HCT116 (cell line): ENCODE results near the gene BAG2. TPM values are rescaled to one million over a fixed set of nuclear protein-coding genes. Genes with fewer than 3 reads are reported as not detected.

ENCODE experiments used
- ATAC-seq: fragments of 200-7000 bp; cut with Tn5 transposase; 2 replicates; pipeline ENCODE4 v1.9.1; 2020; ENCODE audit warnings: mild to moderate bottlenecking, moderate library complexity
- BruUV-seq: library from RNA; stranded (reverse); fragments of 400-500 nt; replicated peaks from 2 replicates; lab custom pipeline; 2021; lab: Mats Ljungman, UMichigan
- CTCF ChIA-PET: fragments of 300-600 bp; sonication (Branson Sonifier 250); formaldehyde crosslinking; loops from one replicate; lab custom pipeline; 2021; ENCODE audit warnings: antibody characterized with exemption; lab: Charles Lee
- POLR2A ChIA-PET: fragments of 300-600, 350-600 bp; sonication (Branson Sonifier 250); formaldehyde crosslinking; loops from one replicate; lab custom pipeline; 2021; ENCODE audit warnings: antibody characterized with exemption; lab: Charles Lee
- RAD21 ChIA-PET, 2 experiments: fragments of 300-600 bp; sonication (Branson Sonifier 250); formaldehyde crosslinking; loops; one replicate each; lab custom pipeline; 2023; ENCODE audit warnings: low total read pairs in 2 of 2; ENCODE audit not compliant: uncharacterized antibody in 2 of 2, unreplicated experiment in 2 of 2, low non-redundant PET in 1 of 2; lab: Charles Lee
- DNase-seq: peaks from one replicate; pipeline ENCODE4 v3.0.0-alpha.2; 2010; ENCODE audit warnings: low read depth, low spot score
- H2AFZ ChIP-seq: fragments of 200-600 bp; shearing (Covaris generic), sonication (generic); 2 replicates; pipeline ENCODE4 v1.6.1; 2017; ENCODE audit warnings: low read depth, mixed run types, mixed read lengths, antibody characterized with exemption, low read length; ENCODE audit not compliant: poor library complexity, severe bottlenecking
- H3K27ac ChIP-seq: 2 replicates; pipeline ENCODE4 v1.5.1; 2012; ENCODE audit warnings: low read depth, low read length
- H3K27me3 ChIP-seq: fragments of 200-600 bp; sonication (generic); 2 replicates; pipeline ENCODE4 v1.6.1; 2016; ENCODE audit warnings: mixed run types, low read length, mixed read lengths; ENCODE audit not compliant: insufficient read depth
- H3K36me3 ChIP-seq, 2 experiments: fragments of 200-500 bp in 1 of 2; fragments of 200-600 bp in 1 of 2; sonication (Bioruptor generic) in 1 of 2; sonication (generic) in 1 of 2; 2 replicates each; pipeline versions ENCODE4 v1.5.1 to v1.6.1; 2014 to 2016; ENCODE audit warnings: low read length in 2 of 2, inconsistent platforms in 1 of 2, mixed read lengths in 1 of 2, mixed run types in 1 of 2; ENCODE audit not compliant: insufficient read depth in 2 of 2, control insufficient read depth in 1 of 2
- H3K4me1 ChIP-seq, 2 experiments: fragments of 200-600 bp in 1 of 2; sonication (generic) in 1 of 2; 2 replicates each; pipeline versions ENCODE4 v1.5.1 to v1.6.1; 2012 to 2017; ENCODE audit warnings: low read length in 2 of 2, inconsistent platforms in 1 of 2, mild to moderate bottlenecking in 1 of 2, mixed read lengths in 1 of 2, mixed run types in 1 of 2, moderate library complexity in 1 of 2; ENCODE audit not compliant: insufficient read depth in 2 of 2, control insufficient read depth in 1 of 2
- H3K4me2 ChIP-seq: fragments of 200-600 bp; sonication (generic); 2 replicates; pipeline ENCODE4 v1.6.1; 2017; ENCODE audit warnings: mixed run types, low read length, mixed read lengths
- H3K4me3 ChIP-seq, 2 experiments: fragments of 200-600 bp in 1 of 2; sonication (generic) in 1 of 2; replicated peaks in 1 of 2; 2 replicates each; pipeline ENCODE4 v1.5.1; 2011 to 2016; ENCODE audit warnings: low read length in 2 of 2, control low read depth in 1 of 2, low read depth in 1 of 2, mild to moderate bottlenecking in 1 of 2, mixed read lengths in 1 of 2, mixed run types in 1 of 2
- H3K79me2 ChIP-seq: fragments of 200-600 bp; sonication (generic); 2 replicates; pipeline ENCODE4 v1.6.1; 2017; ENCODE audit warnings: mild to moderate bottlenecking, mixed run types, low read length, moderate library complexity, mixed read lengths; ENCODE audit not compliant: insufficient read depth
- H3K9ac ChIP-seq: fragments of 200-600 bp; sonication (generic); 2 replicates; pipeline ENCODE4 v1.6.1; 2016; ENCODE audit warnings: low read length, mixed read lengths
- H3K9me2 ChIP-seq: fragments of 200-600 bp; sonication (generic), shearing (Covaris generic); 2 replicates; pipeline ENCODE4 v1.6.1; 2017; ENCODE audit warnings: mixed run types, mild to moderate bottlenecking, moderate library complexity; ENCODE audit not compliant: insufficient read depth
- H3K9me3 ChIP-seq, 2 experiments: fragments of 200-500 bp in 1 of 2; fragments of 200-600 bp in 1 of 2; sonication (Bioruptor generic) in 1 of 2; sonication (generic) in 1 of 2; 2 replicates each; pipeline ENCODE4 v1.6.1; 2014 to 2017; ENCODE audit warnings: low read length in 2 of 2, mixed read lengths in 2 of 2, inconsistent platforms in 1 of 2, low read depth in 1 of 2, mild to moderate bottlenecking in 1 of 2, mixed run types in 1 of 2, moderate library complexity in 1 of 2; ENCODE audit not compliant: control insufficient read depth in 1 of 2, insufficient read depth in 1 of 2
- H4K20me1 ChIP-seq: fragments of 200-600 bp; sonication (generic), shearing (Covaris generic); 2 replicates; pipeline ENCODE4 v1.6.1; 2017; ENCODE audit warnings: mixed run types, mild to moderate bottlenecking, moderate library complexity; ENCODE audit not compliant: insufficient read depth
- CBX3 ChIP-seq: IDR thresholded peaks from 2 replicates; pipeline ENCODE4 v1.6.1; 2012; ENCODE audit warnings: low read depth
- CEBPB ChIP-seq: IDR thresholded peaks from 2 replicates; pipeline ENCODE4 v1.6.1; 2012; ENCODE audit warnings: low read depth
- EGR1 ChIP-seq: IDR thresholded peaks from 2 replicates; pipeline ENCODE4 v1.6.1; 2012; ENCODE audit warnings: low read depth
- EZH2 ChIP-seq: fragments of 200-600 bp; sonication (generic); IDR thresholded peaks from 2 replicates; pipeline ENCODE4 v1.6.1; 2017; ENCODE audit warnings: antibody characterized with exemption, mixed run types
- EZH2phosphoT487 ChIP-seq: fragments of 200-600 bp; IDR thresholded peaks from 2 replicates; pipeline ENCODE4 v1.6.1; 2018; ENCODE audit warnings: antibody characterized with exemption, borderline replicate concordance
- FOSL1 ChIP-seq: IDR thresholded peaks from 2 replicates; pipeline ENCODE4 v1.6.1; 2012; ENCODE audit warnings: low read depth
- JUND ChIP-seq: IDR thresholded peaks from 2 replicates; pipeline ENCODE4 v1.6.1; 2012
- POLR2A ChIP-seq: IDR thresholded peaks from 2 replicates; pipeline ENCODE4 v1.7.0; 2011; ENCODE audit warnings: borderline replicate concordance; ENCODE audit not compliant: insufficient read depth, insufficient read length; ENCODE audit errors: extremely low read depth
- POLR2AphosphoS5 ChIP-seq: IDR thresholded peaks from 2 replicates; pipeline ENCODE4 v1.6.1; 2011; ENCODE audit warnings: mild to moderate bottlenecking, low read depth, low read length, moderate library complexity
- RAD21 ChIP-seq: IDR thresholded peaks from 2 replicates; pipeline ENCODE4 v1.6.1; 2012; ENCODE audit warnings: low read depth, mild to moderate bottlenecking
- SIN3A ChIP-seq: IDR thresholded peaks from 2 replicates; pipeline ENCODE4 v1.6.1; 2012; ENCODE audit warnings: low read depth
- SP1 ChIP-seq: IDR thresholded peaks from 2 replicates; pipeline ENCODE4 v1.6.1; 2012; ENCODE audit warnings: low read depth
- SRF ChIP-seq: IDR thresholded peaks from 2 replicates; pipeline ENCODE4 v1.6.1; 2012; ENCODE audit warnings: low read depth
- TCF7L2 ChIP-seq: IDR thresholded peaks from 2 replicates; pipeline ENCODE4 v1.7.0; 2011; ENCODE audit warnings: borderline replicate concordance, inconsistent platforms; ENCODE audit not compliant: insufficient read depth, insufficient read length; ENCODE audit errors: extremely low read depth
- YY1 ChIP-seq: IDR thresholded peaks from 2 replicates; pipeline ENCODE4 v1.6.1; 2011; ENCODE audit warnings: low read length, low read depth, moderate library complexity, mild to moderate bottlenecking; ENCODE audit not compliant: insufficient replicate concordance; ENCODE audit errors: extremely low read depth
- ZNF274 ChIP-seq: fragments of 200-500 bp; sonication (Bioruptor generic); IDR thresholded peaks from 2 replicates; pipeline ENCODE4 v1.6.1; 2014; ENCODE audit warnings: mild to moderate bottlenecking, low read depth, low read length, inconsistent platforms
- intact Hi-C: fragments of 100-400 bp; cut with micrococcal nuclease; formaldehyde crosslinking; loops from 2 replicates; pipeline ENCODE4 v1.10.0; 2022
- total RNA-seq: library from RNA; stranded (reverse); gene quantifications from one replicate; pipeline ENCODE4 v1.2.1, GENCODE V29; 2021; ENCODE audit not compliant: unreplicated experiment
- TF ChIP-seq, protein P1 (sequence below): IDR thresholded peaks from 2 replicates; pipeline ENCODE4 v1.6.1; 2012; ENCODE audit warnings: low read depth
- TF ChIP-seq, protein P2 (sequence below): IDR thresholded peaks from 2 replicates; pipeline ENCODE4 v1.6.1; 2011; ENCODE audit warnings: mild to moderate bottlenecking, low read length, moderate library complexity; ENCODE audit not compliant: insufficient replicate concordance; ENCODE audit errors: extremely low read depth

Gene BAG2
- total RNA-seq, 1 experiment from 2014 or later: 13.5 TPM

DNA sequence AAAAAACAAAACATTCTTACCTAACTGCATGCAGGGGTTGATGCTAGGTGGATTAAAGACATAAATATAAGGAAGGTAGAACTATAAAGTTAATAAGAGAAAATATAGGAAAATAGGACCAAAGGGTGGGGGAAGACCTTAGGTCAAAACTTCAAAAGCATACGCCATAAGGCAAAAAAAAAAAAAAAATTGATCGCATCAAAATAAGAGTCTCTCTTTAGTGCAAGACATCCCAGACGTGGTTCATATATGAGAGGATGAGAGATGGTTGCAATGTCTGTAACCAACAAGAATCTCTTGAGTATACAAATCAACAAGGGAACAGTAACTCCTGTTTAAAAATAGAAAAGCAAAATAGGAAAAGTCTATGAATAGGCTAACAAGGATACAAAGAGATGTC lies 8.5 kb downstream of the BAG2 start:
- H3K79me2 ChIP-seq: peaks cover 73% of the 10 kb centered on the region

DNA sequence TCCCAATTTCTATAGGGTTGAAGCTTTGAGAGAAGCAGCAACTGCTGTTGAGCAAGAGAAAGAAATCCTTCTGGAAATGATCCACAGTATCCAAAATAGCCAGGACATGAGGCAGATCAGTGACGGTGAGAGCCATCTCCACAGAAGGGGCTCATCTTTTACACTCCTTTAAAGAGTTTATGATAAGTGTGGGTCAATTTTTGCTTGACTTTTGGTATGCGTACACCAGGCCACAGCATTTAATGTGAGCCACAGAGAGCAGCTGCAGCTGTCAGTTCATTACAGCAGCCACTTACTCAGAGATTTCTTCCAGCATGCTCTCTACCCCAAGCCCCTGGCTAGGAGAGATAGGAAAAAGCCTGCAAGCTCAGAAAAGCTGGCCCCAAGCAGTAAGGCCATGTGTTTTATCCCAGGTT lies 9.9 kb downstream of the BAG2 start:
- no peak for ATAC-seq
- BruUV-seq: no TSS peak
- Histone ChIP-seq H3K27ac (no peak overlapping the region), H2AFZ (no peak overlapping the region), H4K20me1 (no peaks in the 10 kb centered on the region; the same call in 1 of the 2 replicates), H3K9me3 (no peaks in the 10 kb centered on the region), H3K79me2 (peaks cover 60% of the 10 kb centered on the region), H3K36me3 (peaks cover 25 to 33% of the 10 kb centered on the region in 2 experiments; a peak in 3 of 4 replicates), H3K27me3 (no peaks in the 10 kb centered on the region), H3K4me2 (no peak overlapping the region), H3K9me2 (no peaks in the 10 kb centered on the region), H3K9ac (no peak overlapping the region), H3K4me3 (no peak overlapping the region), H3K4me1 (no peaks in the 10 kb centered on the region)
- ChIA-PET POLR2A (no interaction called here), CTCF (no interaction called here), RAD21 (no interaction called here)
- DNase-seq: no peak
- intact Hi-C loops: no loop called here
- TF ChIP-seq JUND (no peak), POLR2AphosphoS5 (no peak), CBX3 (no peak), EZH2phosphoT487 (no peak), RAD21 (no peak), SIN3A (no peak), SP1 (no peak), EGR1 (no peak), CEBPB (no peak), SRF (no peak), TCF7L2 (no peak), ZNF274 (no peak), FOSL1 (no peak), POLR2A (no peak)
- TF ChIP-seq, protein P1, sequence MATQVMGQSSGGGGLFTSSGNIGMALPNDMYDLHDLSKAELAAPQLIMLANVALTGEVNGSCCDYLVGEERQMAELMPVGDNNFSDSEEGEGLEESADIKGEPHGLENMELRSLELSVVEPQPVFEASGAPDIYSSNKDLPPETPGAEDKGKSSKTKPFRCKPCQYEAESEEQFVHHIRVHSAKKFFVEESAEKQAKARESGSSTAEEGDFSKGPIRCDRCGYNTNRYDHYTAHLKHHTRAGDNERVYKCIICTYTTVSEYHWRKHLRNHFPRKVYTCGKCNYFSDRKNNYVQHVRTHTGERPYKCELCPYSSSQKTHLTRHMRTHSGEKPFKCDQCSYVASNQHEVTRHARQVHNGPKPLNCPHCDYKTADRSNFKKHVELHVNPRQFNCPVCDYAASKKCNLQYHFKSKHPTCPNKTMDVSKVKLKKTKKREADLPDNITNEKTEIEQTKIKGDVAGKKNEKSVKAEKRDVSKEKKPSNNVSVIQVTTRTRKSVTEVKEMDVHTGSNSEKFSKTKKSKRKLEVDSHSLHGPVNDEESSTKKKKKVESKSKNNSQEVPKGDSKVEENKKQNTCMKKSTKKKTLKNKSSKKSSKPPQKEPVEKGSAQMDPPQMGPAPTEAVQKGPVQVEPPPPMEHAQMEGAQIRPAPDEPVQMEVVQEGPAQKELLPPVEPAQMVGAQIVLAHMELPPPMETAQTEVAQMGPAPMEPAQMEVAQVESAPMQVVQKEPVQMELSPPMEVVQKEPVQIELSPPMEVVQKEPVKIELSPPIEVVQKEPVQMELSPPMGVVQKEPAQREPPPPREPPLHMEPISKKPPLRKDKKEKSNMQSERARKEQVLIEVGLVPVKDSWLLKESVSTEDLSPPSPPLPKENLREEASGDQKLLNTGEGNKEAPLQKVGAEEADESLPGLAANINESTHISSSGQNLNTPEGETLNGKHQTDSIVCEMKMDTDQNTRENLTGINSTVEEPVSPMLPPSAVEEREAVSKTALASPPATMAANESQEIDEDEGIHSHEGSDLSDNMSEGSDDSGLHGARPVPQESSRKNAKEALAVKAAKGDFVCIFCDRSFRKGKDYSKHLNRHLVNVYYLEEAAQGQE: no peak
- TF ChIP-seq, protein P2, sequence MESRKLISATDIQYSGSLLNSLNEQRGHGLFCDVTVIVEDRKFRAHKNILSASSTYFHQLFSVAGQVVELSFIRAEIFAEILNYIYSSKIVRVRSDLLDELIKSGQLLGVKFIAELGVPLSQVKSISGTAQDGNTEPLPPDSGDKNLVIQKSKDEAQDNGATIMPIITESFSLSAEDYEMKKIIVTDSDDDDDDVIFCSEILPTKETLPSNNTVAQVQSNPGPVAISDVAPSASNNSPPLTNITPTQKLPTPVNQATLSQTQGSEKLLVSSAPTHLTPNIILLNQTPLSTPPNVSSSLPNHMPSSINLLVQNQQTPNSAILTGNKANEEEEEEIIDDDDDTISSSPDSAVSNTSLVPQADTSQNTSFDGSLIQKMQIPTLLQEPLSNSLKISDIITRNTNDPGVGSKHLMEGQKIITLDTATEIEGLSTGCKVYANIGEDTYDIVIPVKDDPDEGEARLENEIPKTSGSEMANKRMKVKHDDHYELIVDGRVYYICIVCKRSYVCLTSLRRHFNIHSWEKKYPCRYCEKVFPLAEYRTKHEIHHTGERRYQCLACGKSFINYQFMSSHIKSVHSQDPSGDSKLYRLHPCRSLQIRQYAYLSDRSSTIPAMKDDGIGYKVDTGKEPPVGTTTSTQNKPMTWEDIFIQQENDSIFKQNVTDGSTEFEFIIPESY: no peak

More for the DNA sequence above, 8.5 kb downstream of the BAG2 start:
- DNase-seq (no peak), ATAC-seq (no peak)
- no peaks in the 10 kb centered on the region for H3K9me2 ChIP-seq
- no peak overlapping the region for H2AFZ ChIP-seq
- no peak overlapping the region for H3K4me2 ChIP-seq
- TF ChIP-seq SIN3A (no peak), EZH2 (no peak), YY1 (no peak)
- RAD21 ChIA-PET: no interaction called here
- no peaks in the 10 kb centered on the region for H3K9me3 ChIP-seq
- no TSS peak for BruUV-seq
- intact Hi-C loops: no loop called here
- H3K36me3 ChIP-seq: peaks cover 23 to 32% of the 10 kb centered on the region in 2 experiments; a peak in 3 of 4 replicates
- H3K9ac ChIP-seq: no peak overlapping the region
- POLR2A ChIA-PET: no interaction called here
- no peak overlapping the region for H3K4me3 ChIP-seq
- H3K27ac ChIP-seq: no peak overlapping the region
- no peaks in the 10 kb centered on the region; the same call in 1 of the 2 replicates for H4K20me1 ChIP-seq
- H3K4me1 ChIP-seq: no peaks in the 10 kb centered on the region
- CTCF ChIA-PET: no interaction called here
- no peaks in the 10 kb centered on the region for H3K27me3 ChIP-seq
